ENCODE data around the gene TRPM1. TPM values are rescaled to one million over a fixed set of nuclear protein-coding genes. Genes with fewer than 3 reads are reported as not detected.

The TRPM1 gene
- total RNA-seq, 2 donors from 2014 or later, result not detected

GRCh38 chr15:31047437-31047836 lies 54.1 kb downstream of the TRPM1 start:
- no peak for DNase-seq
- Histone ChIP-seq H3K4me1 (no peaks in the 10 kb centered on the region), H3K4me3 (no peak overlapping the region), H3K9me3 (no peaks in the 10 kb centered on the region), H3K27ac (no peak overlapping the region), H3K36me3 (replicated peaks in 1 of 2; ENCODE audit: insufficient read depth in 1 of 2, low read depth in 2 of 2) (no peaks in the 10 kb centered on the region), H3K27me3 (no peaks in the 10 kb centered on the region)
- no peak for ATAC-seq
- no peak for TF ChIP-seq POLR2A (IDR thresholded peaks at IDR 0.05)
- TF ChIP-seq, protein P1, sequence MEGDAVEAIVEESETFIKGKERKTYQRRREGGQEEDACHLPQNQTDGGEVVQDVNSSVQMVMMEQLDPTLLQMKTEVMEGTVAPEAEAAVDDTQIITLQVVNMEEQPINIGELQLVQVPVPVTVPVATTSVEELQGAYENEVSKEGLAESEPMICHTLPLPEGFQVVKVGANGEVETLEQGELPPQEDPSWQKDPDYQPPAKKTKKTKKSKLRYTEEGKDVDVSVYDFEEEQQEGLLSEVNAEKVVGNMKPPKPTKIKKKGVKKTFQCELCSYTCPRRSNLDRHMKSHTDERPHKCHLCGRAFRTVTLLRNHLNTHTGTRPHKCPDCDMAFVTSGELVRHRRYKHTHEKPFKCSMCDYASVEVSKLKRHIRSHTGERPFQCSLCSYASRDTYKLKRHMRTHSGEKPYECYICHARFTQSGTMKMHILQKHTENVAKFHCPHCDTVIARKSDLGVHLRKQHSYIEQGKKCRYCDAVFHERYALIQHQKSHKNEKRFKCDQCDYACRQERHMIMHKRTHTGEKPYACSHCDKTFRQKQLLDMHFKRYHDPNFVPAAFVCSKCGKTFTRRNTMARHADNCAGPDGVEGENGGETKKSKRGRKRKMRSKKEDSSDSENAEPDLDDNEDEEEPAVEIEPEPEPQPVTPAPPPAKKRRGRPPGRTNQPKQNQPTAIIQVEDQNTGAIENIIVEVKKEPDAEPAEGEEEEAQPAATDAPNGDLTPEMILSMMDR (IDR thresholded peaks at IDR 0.05), result no peak
- 88 to 94% methylated on average over 8 of the region's 8 CpGs for WGBS, 2 donors
- intact Hi-C loops (cut with DNase I), result no loop called here

GRCh38 chr15:31046759-31047359 lies 54.7 kb downstream of the TRPM1 start:
- Histone ChIP-seq H3K4me1 (no peaks in the 10 kb centered on the region), H3K36me3 (replicated peaks in 1 of 2; ENCODE audit: insufficient read depth in 1 of 2, low read depth in 2 of 2) (no peaks in the 10 kb centered on the region), H3K4me3 (no peak overlapping the region), H3K9me3 (no peaks in the 10 kb centered on the region), H3K27me3 (no peaks in the 10 kb centered on the region), H3K27ac (no peak overlapping the region)
- TF ChIP-seq, protein P1 (IDR thresholded peaks at IDR 0.05), result no peak
- no peak for TF ChIP-seq POLR2A (IDR thresholded peaks at IDR 0.05)
- intact Hi-C loops (cut with DNase I), result no loop called here
- DNase-seq, result no peak
- 86 to 87% methylated on average over 19 of the region's 19 CpGs for WGBS, 2 donors
- no peak for ATAC-seq

DNA sequence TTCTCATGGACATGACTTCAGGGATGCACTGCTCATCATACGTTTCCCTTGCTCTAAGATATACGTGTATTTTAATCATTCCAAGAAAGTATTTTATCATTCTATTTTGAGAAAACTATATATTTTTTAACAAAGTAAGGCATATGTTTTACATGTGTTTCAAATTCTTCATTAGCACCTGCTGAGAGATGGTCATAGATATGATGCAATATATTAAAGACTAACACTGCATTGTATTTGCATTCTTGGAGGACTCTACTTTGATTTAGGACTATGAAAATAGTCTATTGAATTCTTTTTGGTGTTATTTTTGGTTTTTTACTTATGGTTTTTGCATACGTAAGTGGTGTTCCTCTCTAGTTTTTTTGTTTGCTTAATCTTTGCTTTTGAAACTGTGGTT lies 55.9 kb downstream of the TRPM1 start:
- Histone ChIP-seq H3K4me3 (no peak overlapping the region), H3K27me3 (no peaks in the 10 kb centered on the region), H3K9me3 (no peaks in the 10 kb centered on the region), H3K36me3 (replicated peaks in 1 of 2; ENCODE audit: insufficient read depth in 1 of 2, low read depth in 2 of 2) (no peaks in the 10 kb centered on the region), H3K27ac (no peak overlapping the region), H3K4me1 (no peaks in the 10 kb centered on the region)
- no peak for DNase-seq
- no peak for TF ChIP-seq POLR2A (IDR thresholded peaks at IDR 0.05)
- TF ChIP-seq, protein P1 (IDR thresholded peaks at IDR 0.05), result no peak
- ATAC-seq, result no peak
- intact Hi-C loops (cut with DNase I), result no loop called here
- 71 to 73% methylated on average over 3 of the region's 3 CpGs for WGBS, 2 donors

- 61 to 81% methylated on average over 2 of the region's 2 CpGs for WGBS, 2 donors
- no peak for DNase-seq
- no peak for ATAC-seq
- no peak for TF ChIP-seq POLR2A (IDR thresholded peaks at IDR 0.05)
- TF ChIP-seq, protein P1 (IDR thresholded peaks at IDR 0.05), result no peak
- H3K4me3 ChIP-seq, result no peak overlapping the region
- no peaks in the 10 kb centered on the region for H3K9me3 ChIP-seq
- H3K27me3 ChIP-seq, result no peaks in the 10 kb centered on the region
- H3K4me1 ChIP-seq, result no peaks in the 10 kb centered on the region
- no peaks in the 10 kb centered on the region for H3K36me3 ChIP-seq (replicated peaks in 1 of 2; ENCODE audit: insufficient read depth in 1 of 2, low read depth in 2 of 2)
- no peak overlapping the region for H3K27ac ChIP-seq
- intact Hi-C loops (cut with DNase I), result no loop called here
Observed at GRCh38 chr15:31042751-31043150, 58.8 kb downstream of the TRPM1 start.

GRCh38 chr15:31041610-31042009 lies 59.9 kb downstream of the TRPM1 start:
- no peak for ATAC-seq
- Histone ChIP-seq H3K4me3 (no peak overlapping the region), H3K4me1 (no peaks in the 10 kb centered on the region), H3K36me3 (replicated peaks in 1 of 2; ENCODE audit: insufficient read depth in 1 of 2, low read depth in 2 of 2) (no peaks in the 10 kb centered on the region), H3K27ac (no peak overlapping the region), H3K27me3 (no peaks in the 10 kb centered on the region), H3K9me3 (no peaks in the 10 kb centered on the region)
- intact Hi-C loops (cut with DNase I), result no loop called here
- WGBS, 2 donors, result 87 to 93% methylated on average over 4 of the region's 4 CpGs
- TF ChIP-seq POLR2A (IDR thresholded peaks at IDR 0.05), result no peak
- TF ChIP-seq, protein P1 (IDR thresholded peaks at IDR 0.05), result no peak
- DNase-seq, result no peak

All from body of pancreas (tissue), 4 donors.